Suprapubic skin (tissue), 3 donors: ENCODE data around the gene RNF121.

ENCODE experiments used
- EP300 ChIP-seq: sonication (generic); formaldehyde crosslinking; IDR thresholded peaks from one replicate; pipeline ENCODE4 v1.6.1; 2017; ENCODE audit warnings: antibody characterized with exemption
- POLR2A ChIP-seq, 2 donors: fragments of 450-650 bp; IDR thresholded peaks; one replicate each; pipeline ENCODE4 v1.6.1; 2017; ENCODE audit warnings: antibody characterized with exemption in 2 of 2, mild to moderate bottlenecking in 2 of 2, moderate library complexity in 2 of 2
- TF ChIP-seq, protein P1 (sequence below), 2 donors: fragments of 200-600 bp in 1 of 2; fragments of 450-650 bp in 1 of 2; sonication (generic) in 1 of 2; IDR thresholded peaks; one replicate each; pipeline ENCODE4 v1.5.1; 2016 to 2019; ENCODE audit warnings: antibody characterized with exemption in 2 of 2, mild to moderate bottlenecking in 1 of 2, moderate library complexity in 1 of 2

DNA sequence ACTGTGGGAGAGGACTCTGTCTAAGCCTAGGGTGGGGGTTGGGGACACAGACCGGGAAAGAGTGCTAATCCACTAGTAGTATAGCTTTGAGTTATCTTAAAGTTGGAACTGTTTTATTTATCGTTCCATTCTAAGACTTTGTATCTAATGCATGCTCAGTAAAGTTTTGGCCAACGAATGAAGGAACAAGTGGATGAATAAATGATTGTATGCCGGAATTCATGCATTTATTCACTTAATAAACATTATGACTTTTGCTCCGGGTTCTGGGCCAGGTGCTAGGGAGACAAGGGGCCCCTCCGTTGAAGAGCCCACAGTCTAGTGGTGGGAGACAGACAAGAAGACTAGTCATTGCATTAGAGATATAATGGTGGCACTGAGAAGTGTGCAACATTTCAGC is 645 bp downstream of the RNF121 start:
- TF ChIP-seq EP300 (no peak), POLR2A (IDR thresholded peaks at IDR 0.05) (no peak)
- TF ChIP-seq, protein P1, sequence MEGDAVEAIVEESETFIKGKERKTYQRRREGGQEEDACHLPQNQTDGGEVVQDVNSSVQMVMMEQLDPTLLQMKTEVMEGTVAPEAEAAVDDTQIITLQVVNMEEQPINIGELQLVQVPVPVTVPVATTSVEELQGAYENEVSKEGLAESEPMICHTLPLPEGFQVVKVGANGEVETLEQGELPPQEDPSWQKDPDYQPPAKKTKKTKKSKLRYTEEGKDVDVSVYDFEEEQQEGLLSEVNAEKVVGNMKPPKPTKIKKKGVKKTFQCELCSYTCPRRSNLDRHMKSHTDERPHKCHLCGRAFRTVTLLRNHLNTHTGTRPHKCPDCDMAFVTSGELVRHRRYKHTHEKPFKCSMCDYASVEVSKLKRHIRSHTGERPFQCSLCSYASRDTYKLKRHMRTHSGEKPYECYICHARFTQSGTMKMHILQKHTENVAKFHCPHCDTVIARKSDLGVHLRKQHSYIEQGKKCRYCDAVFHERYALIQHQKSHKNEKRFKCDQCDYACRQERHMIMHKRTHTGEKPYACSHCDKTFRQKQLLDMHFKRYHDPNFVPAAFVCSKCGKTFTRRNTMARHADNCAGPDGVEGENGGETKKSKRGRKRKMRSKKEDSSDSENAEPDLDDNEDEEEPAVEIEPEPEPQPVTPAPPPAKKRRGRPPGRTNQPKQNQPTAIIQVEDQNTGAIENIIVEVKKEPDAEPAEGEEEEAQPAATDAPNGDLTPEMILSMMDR (IDR thresholded peaks at IDR 0.05) = no peak
